A549 (cell line): ENCODE data around the gene TPSB2. TPM values are rescaled to one million over a fixed set of nuclear protein-coding genes. Genes with fewer than 3 reads are reported as not detected.
A peak's percentile ranks its signal among the peaks of the same experiment; 100 is the strongest.

ENCODE experiments used
- ATAC-seq, 2 experiments: fragments of 200-7000 bp in 1 of 2; fragments of >200 bp in 1 of 2; cut with Nextera tagmentation in 1 of 2; cut with Tn5 transposase in 1 of 2; 3 replicates each; pipeline versions ENCODE4 v1.8.0 to v1.9.1; 2018 to 2020; ENCODE audit warnings: mild to moderate bottlenecking in 1 of 2, moderate library complexity in 1 of 2
- CTCF ChIA-PET: fragments of 300-600 bp; sonication (Branson Sonifier 250); formaldehyde crosslinking; extraction: SDS; loops from one replicate; lab custom pipeline; 2021; ENCODE audit warnings: antibody characterized with exemption, inconsistent platforms; lab: Yijun Ruan, JAX
- POLR2A ChIA-PET: fragments of 350-600 bp; formaldehyde crosslinking; extraction: SDS; loops from one replicate; lab custom pipeline; 2021; ENCODE audit warnings: antibody characterized with exemption, inconsistent platforms; lab: Yijun Ruan, JAX
- DNase-seq, 2 experiments: peaks; one replicate each; pipeline versions ENCODE4 v3.0.0 to v3.0.0-alpha.2; 2011 to 2016; ENCODE audit warnings: low read depth in 1 of 2, low spot score in 1 of 2
- FAIRE-seq: peaks from 2 replicates; lab custom pipeline; 2011; peaks lifted over from hg19 to GRCh38; lab: Jason Lieb, UNC
- H3K27ac ChIP-seq, 2 experiments: fragments of >200 bp; sonication (Bioruptor Twin); formaldehyde crosslinking; 3 replicates each; pipeline ENCODE4 v1.5.1; 2016 to 2017
- H3K4me1 ChIP-seq: fragments of >200 bp; sonication (Bioruptor Twin); formaldehyde crosslinking; 3 replicates; pipeline ENCODE4 v1.6.1; 2016
- H3K4me2 ChIP-seq: fragments of >200 bp; sonication (Bioruptor Twin); formaldehyde crosslinking; 3 replicates; pipeline ENCODE4 v1.6.1; 2016
- H3K4me3 ChIP-seq: fragments of >200 bp; sonication (Bioruptor Twin); formaldehyde crosslinking; 3 replicates; pipeline ENCODE4 v1.5.1; 2016
- H3K9me3 ChIP-seq: fragments of >200 bp; sonication (Bioruptor Twin); formaldehyde crosslinking; 3 replicates; pipeline ENCODE4 v1.6.1; 2016
- BHLHE40 ChIP-seq: IDR thresholded peaks from 2 replicates; pipeline ENCODE4 v1.6.1; 2012; ENCODE audit warnings: low read depth, low read length, inconsistent platforms
- CEBPB ChIP-seq, 2 experiments: fragments of >200 bp in 1 of 2; sonication (Bioruptor Twin) in 1 of 2; formaldehyde crosslinking in 1 of 2; IDR thresholded peaks; 2 replicates each; pipeline ENCODE4 v1.6.1; 2012 to 2016
- CHD2 ChIP-seq: fragments of 150-350 bp; IDR thresholded peaks from 2 replicates; pipeline ENCODE4 v1.6.1; 2014; ENCODE audit warnings: low read length; ENCODE audit not compliant: partially characterized antibody
- EHMT2 ChIP-seq: fragments of 200-600 bp; sonication (generic); IDR thresholded peaks from 2 replicates; pipeline ENCODE4 v1.6.1; 2016; ENCODE audit warnings: antibody characterized with exemption, low read depth, mild to moderate bottlenecking, moderate library complexity
- HDAC2 ChIP-seq: fragments of 200-600 bp; sonication (generic); IDR thresholded peaks from 2 replicates; pipeline ENCODE4 v1.6.1; 2016
- HES2 ChIP-seq: fragments of >200 bp; sonication (Bioruptor Twin); formaldehyde crosslinking; IDR thresholded peaks from 2 replicates; pipeline ENCODE4 v1.6.1; 2016
- HEYL ChIP-seq: fragments of 250-450 bp; sonication (Bioruptor Pico); IDR thresholded peaks from 2 replicates; pipeline ENCODE4 v1.8.0; 2021; ENCODE audit warnings: mild to moderate bottlenecking, moderate library complexity
- HOXB5 ChIP-seq: fragments of 250-450 bp; sonication (Bioruptor Pico); IDR thresholded peaks from 2 replicates; pipeline ENCODE4 v1.5.0; 2020; ENCODE audit warnings: mild to moderate bottlenecking, moderate library complexity
- JUNB ChIP-seq: fragments of >200 bp; sonication (Bioruptor Twin); formaldehyde crosslinking; IDR thresholded peaks from 2 replicates; pipeline ENCODE4 v1.6.1; 2016
- KDM1A ChIP-seq: fragments of 200-600 bp; sonication (generic); IDR thresholded peaks from 2 replicates; pipeline ENCODE4 v1.6.1; 2016; ENCODE audit warnings: low read depth, mild to moderate bottlenecking
- NPAS2 ChIP-seq: fragments of 250-450 bp; sonication (Bioruptor Pico); IDR thresholded peaks from 2 replicates; pipeline ENCODE4 v1.8.0; 2022; ENCODE audit warnings: mild to moderate bottlenecking, moderate library complexity, borderline replicate concordance
- NR3C1 ChIP-seq: fragments of >200 bp; sonication (Bioruptor Twin); formaldehyde crosslinking; IDR thresholded peaks from 3 replicates; pipeline ENCODE4 v1.6.1; 2017
- RARB ChIP-seq: fragments of 250-450 bp; sonication (Bioruptor Pico); IDR thresholded peaks from 2 replicates; pipeline ENCODE4 v1.8.0; 2021; ENCODE audit warnings: mild to moderate bottlenecking, moderate library complexity
- RFX5 ChIP-seq: fragments of 450-650 bp; IDR thresholded peaks from 2 replicates; pipeline ENCODE4 v1.7.1; 2014; ENCODE audit warnings: antibody characterized with exemption, mild to moderate bottlenecking, moderate library complexity
- SMC3 ChIP-seq: fragments of >200 bp; sonication (Bioruptor Twin); formaldehyde crosslinking; IDR thresholded peaks from 3 replicates; pipeline ENCODE4 v1.6.1; 2018; ENCODE audit warnings: inconsistent platforms
- ZFP36 ChIP-seq: fragments of 450-650 bp; IDR thresholded peaks from 2 replicates; pipeline ENCODE4 v1.6.1; 2014; ENCODE audit warnings: borderline replicate concordance; ENCODE audit not compliant: partially characterized antibody
- WGBS: methylation state at CpG from one replicate; pipeline ENCODE4 v1.1.6; 2017; ENCODE audit errors: missing lambda C conversion rate; 5-methylcytosine and 5-hydroxymethylcytosine counted together
- polyA plus RNA-seq, 4 experiments: library from polyadenylated mRNA; depleted of rRNA in 3 of 4; stranded (reverse); fragments of >200 nt; fragmentation: RNase III in 1 of 4; extraction: RNeasy Plus Mini Kit Qiagen cat#74134 plus additional on column Dnase treatment in 1 of 4; gene quantifications; 2 replicates in 3 of 4; 3 replicates in 1 of 4; pipeline ENCODE4 v1.2.3, GENCODE V29; 2011 to 2017
- TF ChIP-seq, protein P1 (sequence below): fragments of >200 bp; sonication (Bioruptor Twin); formaldehyde crosslinking; IDR thresholded peaks from 3 replicates; pipeline ENCODE4 v1.5.1; 2016
- TF ChIP-seq, protein P2 (sequence below): fragments of 250-450 bp; sonication (Bioruptor Pico); IDR thresholded peaks from 2 replicates; pipeline ENCODE4 v1.5.0; 2021; ENCODE audit warnings: mild to moderate bottlenecking, moderate library complexity, borderline replicate concordance

TPSB2 gene
- polyA plus RNA-seq, 2 of the 4 experiments (the other 2 are of a cell fraction) = not detected

DNA sequence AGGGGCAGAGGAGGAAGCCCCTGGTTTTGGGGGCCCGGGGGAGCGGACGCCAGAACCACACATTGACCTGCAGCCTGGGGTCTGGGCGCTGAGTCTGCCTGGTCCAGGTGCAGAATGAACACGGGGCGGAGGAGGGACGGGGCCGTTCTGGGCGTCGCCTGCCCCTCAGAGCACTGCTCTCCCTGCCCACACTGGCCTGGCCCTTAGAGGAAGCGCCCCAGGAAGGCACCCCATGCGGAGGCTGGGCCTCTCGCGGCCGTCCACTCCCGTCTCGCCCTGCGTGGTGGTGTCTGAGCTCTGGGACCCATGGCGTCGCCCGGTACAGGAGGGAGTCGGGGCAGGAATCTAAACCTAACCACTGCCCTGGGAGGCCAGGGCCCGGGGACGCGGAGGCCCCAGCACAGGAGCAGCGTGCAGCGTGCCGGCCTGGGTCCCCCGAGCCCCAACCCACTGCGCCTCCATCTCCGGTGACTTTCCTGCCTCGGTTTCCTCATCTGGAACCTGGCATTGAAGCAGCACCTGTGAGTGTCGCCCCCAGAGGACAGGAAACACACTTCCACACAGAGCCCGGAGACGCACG is 30.2 kb upstream of the TPSB2 start:
- ChIA-PET POLR2A (no interaction called here), CTCF (no interaction called here)

DNA sequence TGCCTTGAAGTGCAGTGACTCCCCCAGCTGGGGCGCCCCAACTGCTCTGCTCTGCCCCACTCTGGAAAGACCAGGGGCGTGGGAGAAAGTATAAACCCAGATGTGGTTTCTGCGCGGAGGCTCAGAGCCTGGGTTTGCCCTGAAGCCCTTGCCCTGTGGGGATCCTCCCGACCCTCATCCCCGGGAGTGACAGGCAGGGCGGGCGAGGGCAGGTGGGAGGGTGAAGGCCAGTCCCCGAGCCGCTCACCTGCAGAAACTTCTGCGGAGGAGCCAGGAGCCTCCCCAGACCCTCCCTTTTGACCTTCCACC is 29.7 kb upstream of the TPSB2 start:
- ChIA-PET CTCF (no interaction called here), POLR2A (no interaction called here)
- Histone ChIP-seq H3K4me2 (no peak overlapping the region; the same call in 2 of the 3 replicates), H3K9me3 (no peaks in the 10 kb centered on the region), H3K4me1 (0 out of 3 replicates have a peak, but pooled peaks cover 5% of the 10 kb centered on the region), H3K27ac (no peak overlapping the region), H3K4me3 (no peak overlapping the region)
- TF ChIP-seq, protein P1, sequence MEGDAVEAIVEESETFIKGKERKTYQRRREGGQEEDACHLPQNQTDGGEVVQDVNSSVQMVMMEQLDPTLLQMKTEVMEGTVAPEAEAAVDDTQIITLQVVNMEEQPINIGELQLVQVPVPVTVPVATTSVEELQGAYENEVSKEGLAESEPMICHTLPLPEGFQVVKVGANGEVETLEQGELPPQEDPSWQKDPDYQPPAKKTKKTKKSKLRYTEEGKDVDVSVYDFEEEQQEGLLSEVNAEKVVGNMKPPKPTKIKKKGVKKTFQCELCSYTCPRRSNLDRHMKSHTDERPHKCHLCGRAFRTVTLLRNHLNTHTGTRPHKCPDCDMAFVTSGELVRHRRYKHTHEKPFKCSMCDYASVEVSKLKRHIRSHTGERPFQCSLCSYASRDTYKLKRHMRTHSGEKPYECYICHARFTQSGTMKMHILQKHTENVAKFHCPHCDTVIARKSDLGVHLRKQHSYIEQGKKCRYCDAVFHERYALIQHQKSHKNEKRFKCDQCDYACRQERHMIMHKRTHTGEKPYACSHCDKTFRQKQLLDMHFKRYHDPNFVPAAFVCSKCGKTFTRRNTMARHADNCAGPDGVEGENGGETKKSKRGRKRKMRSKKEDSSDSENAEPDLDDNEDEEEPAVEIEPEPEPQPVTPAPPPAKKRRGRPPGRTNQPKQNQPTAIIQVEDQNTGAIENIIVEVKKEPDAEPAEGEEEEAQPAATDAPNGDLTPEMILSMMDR = no peak
- no peak for TF ChIP-seq NPAS2 (CRISPR knock-in tag)
- no peak for TF ChIP-seq RFX5
- no peak for TF ChIP-seq HES2
- no peak for TF ChIP-seq EHMT2
- TF ChIP-seq, protein P2, sequence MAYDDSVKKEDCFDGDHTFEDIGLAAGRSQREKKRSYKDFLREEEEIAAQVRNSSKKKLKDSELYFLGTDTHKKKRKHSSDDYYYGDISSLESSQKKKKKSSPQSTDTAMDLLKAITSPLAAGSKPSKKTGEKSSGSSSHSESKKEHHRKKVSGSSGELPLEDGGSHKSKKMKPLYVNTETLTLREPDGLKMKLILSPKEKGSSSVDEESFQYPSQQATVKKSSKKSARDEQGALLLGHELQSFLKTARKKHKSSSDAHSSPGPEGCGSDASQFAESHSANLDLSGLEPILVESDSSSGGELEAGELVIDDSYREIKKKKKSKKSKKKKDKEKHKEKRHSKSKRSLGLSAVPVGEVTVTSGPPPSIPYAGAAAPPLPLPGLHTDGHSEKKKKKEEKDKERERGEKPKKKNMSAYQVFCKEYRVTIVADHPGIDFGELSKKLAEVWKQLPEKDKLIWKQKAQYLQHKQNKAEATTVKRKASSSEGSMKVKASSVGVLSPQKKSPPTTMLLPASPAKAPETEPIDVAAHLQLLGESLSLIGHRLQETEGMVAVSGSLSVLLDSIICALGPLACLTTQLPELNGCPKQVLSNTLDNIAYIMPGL (CRISPR knock-in tag) = no peak
- no peak for TF ChIP-seq CEBPB (IDR thresholded peaks at IDR 0.05)
- no peak for TF ChIP-seq HDAC2
- TF ChIP-seq ZFP36 = no peak
- no peak for TF ChIP-seq KDM1A
- no peak for TF ChIP-seq RARB (CRISPR knock-in tag)
- no peak for TF ChIP-seq SMC3
- no peak for TF ChIP-seq CHD2
- ATAC-seq (peak in 1 of 2 experiments; percentile 3; a peak in 2 of 6 replicates), DNase-seq (no peak), FAIRE-seq (no peak)
- 58% methylated on average over 2 of the region's 11 CpGs for WGBS

More for the DNA sequence above, 30.2 kb upstream of the TPSB2 start:
- TF ChIP-seq JUNB (no peak), BHLHE40 (no peak), HEYL (CRISPR knock-in tag) (no peak), HES2 (no peak), NR3C1 (no peak), HOXB5 (CRISPR knock-in tag) (no peak), NPAS2 (CRISPR knock-in tag) (no peak)
- Histone ChIP-seq H3K27ac (no peak overlapping the region), H3K4me1 (0 out of 3 replicates have a peak, but pooled peaks cover 5% of the 10 kb centered on the region), H3K4me3 (no peak overlapping the region), H3K4me2 (no peak overlapping the region), H3K9me3 (no peaks in the 10 kb centered on the region)
- ATAC-seq (no peak), DNase-seq (no peak), FAIRE-seq (no peak)
- WGBS = 52% methylated on average over 28 of the region's 36 CpGs
